HS-27A (cell line): Measurements from ENCODE around the gene FBXL3.
"Not testable (repeated sequence)": the region's sequence is repeated elsewhere in the genome, so short reads cannot be mapped to it uniquely, and the experiment has no call there.

Source experiments
- DNase-seq: peaks from one replicate; pipeline ENCODE4 v3.0.0-alpha.2; 2012; ENCODE audit warnings: low read depth, missing footprints

Gene FBXL3

GRCh38 chr13:77026255-77026860 is 601 bp downstream of the FBXL3 start:
- DNase-seq: no peak

DNA sequence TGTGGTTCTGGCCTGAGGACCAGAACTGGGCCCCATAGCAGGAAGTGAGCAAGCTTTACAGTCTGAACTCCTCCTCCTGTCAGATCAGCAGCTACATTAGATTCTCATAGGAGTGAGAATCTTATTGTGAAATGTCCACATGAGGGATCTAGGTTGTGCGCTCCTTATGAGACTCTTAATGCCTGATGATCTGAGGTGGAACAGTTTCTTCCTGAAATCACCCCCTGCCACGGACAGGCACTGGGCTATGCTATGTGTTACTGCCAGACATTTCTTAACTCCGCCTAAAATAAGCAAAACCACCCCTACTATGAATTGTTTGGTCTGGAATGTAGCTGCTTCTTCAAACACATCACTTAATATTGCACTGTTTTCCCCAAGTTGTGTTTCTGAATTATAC is 4.6 kb downstream of the FBXL3 start:
- no peak for DNase-seq

- no peak for DNase-seq
Observed at GRCh38 chr13:77019756-77020155, 7.2 kb downstream of the FBXL3 start.

DNA sequence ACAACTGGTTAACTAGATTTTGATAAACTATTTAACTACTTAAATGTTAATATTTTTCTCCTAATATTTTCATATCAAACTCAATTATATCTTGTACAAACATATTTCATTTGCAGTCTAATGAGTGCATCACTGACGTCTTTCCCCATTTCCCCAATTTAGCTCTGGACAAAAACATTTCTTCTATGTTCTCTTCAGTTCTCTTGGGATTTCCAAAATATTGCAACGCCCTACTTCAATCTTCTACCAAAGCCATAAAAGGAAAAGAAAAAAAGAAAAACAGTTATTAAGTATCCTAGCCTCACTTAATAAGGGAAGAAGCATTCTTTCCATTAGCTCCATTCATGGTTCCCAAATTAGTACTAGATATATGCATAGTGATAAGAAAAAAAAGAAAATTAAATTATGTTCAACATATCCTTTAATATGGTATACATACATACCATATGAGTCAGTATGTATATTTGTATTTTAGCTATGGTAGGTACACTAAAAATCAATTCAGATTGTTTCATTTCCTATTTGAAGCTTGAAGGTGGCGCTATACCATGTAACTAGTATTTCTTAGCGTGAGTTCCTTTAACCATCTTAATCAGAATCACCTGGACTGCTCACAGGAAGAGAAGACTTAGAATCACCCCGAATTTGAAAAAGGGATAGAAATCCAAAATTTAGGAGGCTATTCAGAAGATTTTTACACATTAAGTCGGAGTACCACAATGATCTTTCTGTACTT is 9.9 kb downstream of the FBXL3 start:
- DNase-seq: no peak

- no peak for DNase-seq
Observed at GRCh38 chr13:77016251-77016812, 10.6 kb downstream of the FBXL3 start.

GRCh38 chr13:77014906-77015685 is 11.9 kb downstream of the FBXL3 start:
- no peak for DNase-seq

DNA sequence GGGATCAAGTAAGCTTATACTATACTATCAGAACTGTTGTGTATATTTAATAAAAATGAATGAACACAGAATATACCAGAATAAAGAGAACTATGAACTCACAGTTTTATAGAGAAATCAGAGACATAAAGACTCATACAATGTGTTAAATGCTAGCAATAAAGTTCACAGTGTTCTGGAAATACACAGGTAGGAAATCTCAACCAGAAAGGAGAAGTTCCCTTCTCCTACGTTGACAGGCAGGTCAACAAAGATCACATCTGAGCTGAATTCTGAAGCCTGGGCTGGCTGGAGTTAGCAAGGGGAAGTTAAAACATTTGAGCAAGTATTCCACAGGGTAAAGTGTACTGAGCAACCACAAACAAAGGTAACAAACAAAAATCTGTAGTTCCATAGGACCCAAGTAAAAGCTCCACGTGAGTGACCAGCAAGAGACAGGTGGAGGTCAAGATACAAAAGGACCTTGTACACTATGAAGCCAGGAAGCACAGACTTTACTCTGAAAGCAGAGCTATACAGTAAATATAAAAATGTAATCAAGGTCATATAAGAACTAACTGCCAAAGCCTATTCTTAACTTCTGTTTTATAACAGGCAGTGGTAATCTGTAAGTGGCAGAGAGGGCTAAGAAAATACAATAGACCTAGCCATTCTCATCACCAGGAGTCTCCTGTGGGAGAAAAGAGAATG is 13.0 kb downstream of the FBXL3 start:
- no peak for DNase-seq

DNA sequence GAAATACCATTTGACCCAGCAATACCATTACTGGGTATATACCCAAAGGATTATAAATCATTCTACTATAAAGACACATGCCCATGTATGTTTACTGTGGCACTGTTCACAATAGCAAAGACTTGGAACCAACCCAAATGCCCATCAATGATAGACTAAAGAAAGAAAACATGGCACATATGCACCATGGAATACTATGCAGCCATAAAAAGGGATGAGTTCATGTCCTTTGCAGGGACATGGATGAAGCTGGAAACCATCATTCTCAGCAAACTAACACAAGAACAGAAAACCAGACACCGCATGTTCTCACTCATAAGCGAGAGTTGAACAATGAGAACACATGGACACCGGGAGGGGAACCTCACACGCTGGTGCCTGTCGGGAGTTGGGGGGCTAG is 17.2 kb downstream of the FBXL3 start:
- DNase-seq: not testable (repeated sequence)

DNA sequence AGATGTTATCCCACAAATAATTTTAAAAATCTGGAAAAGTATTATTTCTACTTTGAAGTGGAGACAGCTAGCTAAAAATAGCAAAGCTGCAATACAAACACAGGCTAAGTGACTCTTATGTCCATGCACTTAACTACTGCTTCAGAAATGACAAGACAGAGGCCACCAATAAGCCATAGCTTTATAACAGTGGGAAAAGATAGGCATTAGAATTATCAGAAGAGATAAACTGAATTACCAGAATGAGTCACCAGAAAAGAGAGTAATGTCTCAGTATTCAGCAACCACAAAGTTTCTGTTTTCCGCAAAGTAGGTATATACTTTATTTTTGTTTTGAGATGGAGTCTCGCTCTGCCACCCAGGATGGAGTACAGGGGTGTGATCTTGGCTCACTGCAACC is 17.9 kb downstream of the FBXL3 start:
- no peak for DNase-seq

GRCh38 chr13:77008337-77008736 is 18.6 kb downstream of the FBXL3 start:
- not testable (repeated sequence) for DNase-seq

DNA sequence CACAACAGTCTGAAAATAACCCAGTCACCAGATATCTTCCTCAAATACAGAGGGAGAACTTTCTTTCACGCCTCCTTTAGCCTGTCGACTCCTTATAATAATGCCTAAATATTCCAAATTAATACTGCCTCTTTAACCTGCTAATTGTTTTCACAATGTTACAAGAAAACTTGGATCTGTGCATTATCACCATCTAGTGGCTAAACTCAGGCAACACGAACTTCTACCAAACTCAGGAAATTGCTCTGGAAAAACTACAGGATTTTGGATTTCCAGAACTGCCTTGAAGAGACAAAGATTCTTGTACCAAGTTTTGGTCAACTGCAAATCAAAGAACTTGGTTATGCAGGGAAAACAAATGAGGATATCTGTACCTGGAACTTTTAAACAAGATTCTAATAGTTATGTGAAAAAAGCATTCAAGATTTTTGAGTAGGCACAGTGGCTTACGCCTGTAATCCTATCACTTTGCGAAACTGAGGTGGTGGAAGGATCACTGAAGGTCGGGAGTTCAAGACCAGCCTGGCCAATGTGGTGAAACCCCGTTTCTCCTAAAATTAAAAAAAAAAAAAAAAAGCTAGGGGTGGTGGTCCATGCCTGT is 24.3 kb downstream of the FBXL3 start:
- DNase-seq: no peak

DNA sequence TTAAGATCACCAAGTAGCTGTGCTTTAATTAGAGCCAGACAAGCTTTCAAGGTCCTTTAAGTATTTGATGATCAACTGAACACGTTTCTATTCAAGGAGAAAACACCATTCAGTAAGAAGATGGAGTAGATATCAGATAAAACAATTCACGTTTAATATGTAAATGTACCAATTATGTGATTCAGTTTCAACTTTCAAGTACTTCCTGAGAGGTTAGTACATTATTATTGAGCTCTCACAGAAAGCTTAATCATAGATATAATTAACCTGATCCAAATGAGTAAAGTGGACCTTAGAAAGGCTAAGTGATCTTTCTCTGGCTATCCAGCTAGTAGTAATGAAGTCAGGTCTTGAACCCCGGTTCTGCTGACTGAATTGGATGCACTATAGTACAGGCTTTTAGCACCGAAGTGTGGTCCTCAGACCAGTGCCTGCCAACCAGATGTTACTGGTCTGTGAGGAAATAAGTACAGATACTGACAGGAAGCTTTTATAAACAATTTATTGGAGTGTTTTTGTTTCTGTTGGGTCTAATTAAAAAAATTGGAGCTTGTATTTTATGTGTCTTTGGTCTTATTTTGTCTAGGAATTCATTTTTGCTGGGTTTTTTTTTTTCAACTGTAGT is 24.9 kb downstream of the FBXL3 start:
- DNase-seq: no peak

DNA sequence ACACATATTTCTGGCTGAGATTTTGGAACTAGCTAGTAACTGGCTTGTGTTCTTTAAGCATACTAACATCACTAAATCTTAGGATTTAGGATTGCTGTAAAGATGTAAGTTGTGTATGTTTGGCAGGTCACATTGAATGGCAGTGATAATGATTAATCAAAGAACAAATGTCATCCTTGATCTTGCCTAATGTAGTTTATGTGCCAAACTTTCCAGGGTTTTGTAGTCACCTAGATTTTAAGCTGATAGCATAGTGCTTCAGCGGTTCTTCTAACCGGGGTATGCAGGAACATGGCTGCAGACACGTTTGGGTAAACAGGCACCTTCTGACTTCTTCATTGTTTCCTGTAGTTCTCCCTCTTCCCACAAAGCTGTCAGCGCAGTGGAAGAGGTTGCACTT is 25.4 kb downstream of the FBXL3 start:
- no peak for DNase-seq

- DNase-seq: no peak
Observed at GRCh38 chr13:77000475-77000874, 26.5 kb downstream of the FBXL3 start.

GRCh38 chr13:76994281-76994680 is 32.7 kb downstream of the FBXL3 start:
- no peak for DNase-seq

DNA sequence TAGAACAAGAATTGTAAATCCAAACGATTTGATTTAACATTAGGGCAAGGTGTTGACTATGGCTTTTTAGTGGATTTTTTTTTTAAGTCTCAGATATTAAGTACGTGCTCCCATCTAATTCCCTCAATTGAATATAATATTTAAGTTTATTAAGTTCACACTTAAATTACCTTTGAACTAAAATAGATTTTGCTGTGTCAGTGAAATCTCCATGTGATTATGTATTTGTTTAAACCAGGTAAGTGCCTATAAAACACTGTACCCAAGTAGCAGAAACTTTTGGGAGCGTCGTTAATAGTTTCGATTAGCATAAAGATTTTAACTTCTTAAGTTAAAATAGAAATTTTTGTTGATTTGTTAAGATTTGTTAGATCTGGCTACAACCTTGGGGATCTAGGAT is 33.5 kb downstream of the FBXL3 start:
- DNase-seq: no peak

DNA sequence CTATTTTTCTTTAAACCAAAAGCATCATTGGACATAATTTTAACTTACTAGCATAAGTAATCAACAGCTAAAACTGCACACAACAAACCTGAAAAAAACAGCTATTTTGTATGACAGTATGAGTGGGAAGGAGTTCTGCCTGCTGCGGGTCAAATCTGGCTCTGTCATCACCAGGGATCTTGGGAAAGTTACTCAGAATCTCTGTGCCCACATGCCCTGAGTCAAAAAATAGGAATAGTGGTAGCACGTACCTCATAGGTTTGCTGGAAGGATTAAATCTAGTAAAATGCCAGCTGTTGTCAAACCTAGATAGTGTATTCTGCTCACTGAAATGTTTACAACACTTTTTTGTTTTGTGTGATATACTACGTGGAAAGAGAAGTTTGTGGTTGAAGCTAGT is 33.9 kb downstream of the FBXL3 start:
- DNase-seq: no peak

DNA sequence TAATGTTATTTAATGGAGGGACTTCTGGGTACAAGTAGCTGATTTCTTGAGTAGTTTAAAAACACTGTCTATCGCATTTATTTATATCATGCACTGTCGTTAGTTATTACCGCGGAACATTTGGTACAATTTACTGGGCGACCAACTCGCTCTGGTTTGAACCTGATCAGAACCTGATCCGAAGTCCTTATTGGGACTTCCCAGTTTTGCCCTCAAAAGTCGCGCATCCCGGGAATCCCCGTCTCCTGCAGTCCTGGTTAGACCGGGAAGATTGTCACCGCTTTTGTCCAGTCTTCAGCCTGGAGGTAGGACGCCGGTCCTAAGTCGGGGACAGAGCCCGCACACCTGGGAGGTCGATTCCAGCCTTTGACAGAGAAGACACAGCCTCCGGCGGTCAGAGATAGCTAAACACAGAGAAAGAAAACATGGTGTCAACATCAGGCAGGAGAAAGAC is 34.4 kb downstream of the FBXL3 start:
- peak; percentile 1 for DNase-seq

DNA sequence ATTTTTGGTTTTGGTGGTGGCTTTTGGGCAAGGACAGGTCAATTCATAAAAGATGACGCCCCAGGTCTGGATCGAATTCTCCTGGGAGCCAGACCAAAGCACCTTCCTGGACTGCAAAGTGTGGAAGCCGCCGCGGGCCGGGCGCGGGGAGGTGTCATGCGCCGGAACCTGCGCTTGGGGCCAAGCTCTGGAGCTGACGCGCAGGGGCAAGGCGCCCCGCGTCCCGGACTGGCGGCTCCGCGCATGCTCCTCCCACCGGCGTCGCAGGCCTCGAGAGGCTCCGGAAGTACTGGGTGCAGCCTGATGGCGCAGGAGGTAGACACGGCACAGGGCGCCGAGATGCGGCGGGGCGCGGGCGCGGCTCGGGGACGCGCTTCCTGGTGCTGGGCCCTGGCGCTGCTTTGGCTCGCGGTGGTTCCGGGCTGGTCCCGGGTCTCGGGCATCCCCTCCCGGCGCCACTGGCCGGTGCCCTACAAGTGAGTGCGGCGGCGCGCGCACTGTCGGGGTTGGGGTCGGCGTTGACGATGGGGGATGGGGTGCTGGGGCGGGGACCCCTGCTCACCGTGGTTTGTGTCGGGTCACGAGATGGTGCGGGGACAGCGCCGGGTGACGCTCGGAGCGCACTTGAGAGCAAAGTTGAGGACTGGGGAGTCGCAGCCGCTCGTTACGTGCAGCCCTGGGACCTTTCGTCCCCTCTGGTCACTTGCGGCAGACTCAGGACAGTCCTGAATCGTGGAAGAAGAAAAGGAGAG is 35.0 kb downstream of the FBXL3 start, which contains the start of gene CLN5:
Gene CLN5 (plus strand): TSS at position 286 of the 752 bp plus-strand sequence. CDS start 18 bp downstream, at position 304.
- peak; percentile 52 for DNase-seq

DNA sequence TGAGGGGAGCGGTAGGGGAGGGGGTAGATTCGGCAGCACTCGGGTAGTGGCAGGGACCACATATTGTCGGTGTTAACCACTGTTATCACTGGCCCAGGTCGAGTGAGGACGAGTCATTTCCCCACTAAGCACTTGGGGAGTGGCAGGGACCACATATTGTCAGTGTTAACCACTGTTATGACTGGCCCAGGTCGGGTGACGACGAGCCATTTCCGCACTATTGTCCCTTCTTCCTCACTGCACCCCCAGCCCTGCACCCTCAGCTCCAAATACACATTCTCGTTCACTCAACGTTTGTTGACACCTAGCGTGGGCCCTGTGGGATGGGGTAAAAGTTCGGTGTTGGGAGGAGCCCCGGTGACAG is 35.5 kb downstream of the FBXL3 start:
- no peak for DNase-seq
